ENCODE results near the gene GNB1L. TPM values are rescaled to one million over a fixed set of nuclear protein-coding genes. Genes with fewer than 3 reads are reported as not detected.

The GNB1L gene
- total RNA-seq, 1 donor, result 5.2 TPM

DNA sequence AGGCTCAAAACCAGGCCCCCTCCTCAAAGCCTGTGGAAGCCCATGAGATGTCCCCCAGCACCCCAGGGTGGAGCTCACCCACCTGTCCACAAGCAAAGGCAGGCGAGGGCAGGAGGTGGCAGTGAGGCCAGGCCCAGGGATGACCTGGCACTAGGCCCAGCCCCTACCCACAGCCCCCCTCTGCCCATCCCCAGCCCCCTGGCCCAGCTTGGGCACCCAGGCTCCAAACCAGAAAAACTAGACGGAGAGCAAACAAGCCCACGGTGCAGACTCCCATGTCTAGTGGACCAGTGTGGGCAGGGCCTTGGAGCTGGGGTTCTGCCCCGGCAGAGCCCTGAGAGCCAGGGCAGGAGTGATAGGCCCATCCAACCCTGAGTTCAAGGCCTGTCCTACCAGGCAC, 111.0 kb downstream of the GNB1L start:
- no peak for DNase-seq (ENCODE audit: low read depth)
- TF ChIP-seq CTCF (IDR thresholded peaks at IDR 0.05; ENCODE audit: insufficient read depth, low read length), result no peak
- no peak overlapping the region for H3K4me3 ChIP-seq (ENCODE audit: low read depth, low read length)

DNA sequence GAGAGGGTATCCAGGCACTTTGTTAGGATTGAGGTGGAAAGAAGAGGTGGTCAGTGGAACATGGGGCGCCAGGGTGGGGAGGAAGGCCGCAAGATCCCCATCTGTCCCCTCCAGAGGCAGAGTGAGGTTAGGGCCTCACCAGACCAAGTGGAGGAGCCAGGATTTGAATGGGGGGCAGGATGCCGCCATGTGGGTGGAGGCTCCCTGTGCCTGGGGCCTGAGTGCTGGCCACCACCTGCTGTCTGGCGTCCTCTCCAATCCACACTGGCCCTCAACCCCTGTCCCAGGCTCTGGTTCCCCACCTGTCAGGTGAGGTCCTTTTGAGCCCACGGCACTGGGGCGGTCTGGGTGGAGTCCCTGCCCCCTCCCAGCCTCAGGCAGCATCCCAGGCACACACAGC, 111.6 kb downstream of the GNB1L start:
- no peak for DNase-seq (ENCODE audit: low read depth)
- H3K4me3 ChIP-seq (ENCODE audit: low read depth, low read length), result no peak overlapping the region
- no peak for TF ChIP-seq CTCF (IDR thresholded peaks at IDR 0.05; ENCODE audit: insufficient read depth, low read length)

- no peak for DNase-seq (ENCODE audit: low read depth)
- TF ChIP-seq CTCF (IDR thresholded peaks at IDR 0.05; ENCODE audit: insufficient read depth, low read length), result no peak
- no peak overlapping the region for H3K4me3 ChIP-seq (ENCODE audit: low read depth, low read length)
These were observed 112.3 kb downstream of the GNB1L start for GRCh38 chr22:19742160-19743066.

- H3K4me3 ChIP-seq (ENCODE audit: low read depth, low read length), result no peak overlapping the region
- no peak for DNase-seq (ENCODE audit: low read depth)
- TF ChIP-seq CTCF (IDR thresholded peaks at IDR 0.05; ENCODE audit: insufficient read depth, low read length), result no peak
These were observed 113.6 kb downstream of the GNB1L start for GRCh38 chr22:19741053-19741452.

DNA sequence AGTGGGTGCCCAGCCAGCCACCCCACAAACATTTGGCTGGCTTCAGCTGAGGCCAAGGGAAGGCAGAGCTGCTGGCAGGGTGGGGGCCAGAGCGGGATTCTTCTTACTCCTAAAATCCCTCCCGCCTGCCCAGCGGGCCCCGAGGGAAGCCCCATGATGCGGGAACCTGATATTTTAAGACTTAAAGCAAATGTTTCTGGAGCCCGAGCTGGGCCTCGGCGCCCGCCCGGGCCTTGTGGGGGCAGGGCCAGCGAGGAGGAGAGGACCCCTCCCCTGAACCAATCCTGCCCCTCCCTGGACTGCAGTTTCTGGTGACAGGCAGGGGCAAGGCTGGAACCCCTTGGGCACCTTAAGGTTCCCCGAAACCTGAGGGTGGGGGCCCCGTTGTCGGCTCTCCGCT, 114.1 kb downstream of the GNB1L start:
- DNase-seq (ENCODE audit: low read depth), result no peak
- no peak for TF ChIP-seq CTCF (IDR thresholded peaks at IDR 0.05; ENCODE audit: insufficient read depth, low read length)
- no peak overlapping the region for H3K4me3 ChIP-seq (ENCODE audit: low read depth, low read length)

- no peak for DNase-seq (ENCODE audit: low read depth)
- no peak overlapping the region for H3K4me3 ChIP-seq (ENCODE audit: low read depth, low read length)
- no peak for TF ChIP-seq CTCF (IDR thresholded peaks at IDR 0.05; ENCODE audit: insufficient read depth, low read length)
These were observed 114.7 kb downstream of the GNB1L start for GRCh38 chr22:19739911-19740449.
